Endothelial cell of umbilical vein (primary cell): Measurements from ENCODE around the gene SDK2. TPM values are rescaled to one million over a fixed set of nuclear protein-coding genes. Genes with fewer than 3 reads are reported as not detected.

ENCODE experiments used
- BruUV-seq: library from RNA; stranded (reverse); fragments of 400-500 nt; replicated peaks from 2 replicates; lab custom pipeline; 2021; lab: Mats Ljungman, UMichigan
- CTCF ChIA-PET: fragments of 300-600, 350-600 bp; sonication (Branson Sonifier 250); formaldehyde crosslinking; loops from one replicate; lab custom pipeline; 2021; ENCODE audit warnings: antibody characterized with exemption, inconsistent platforms; lab: Charles Lee
- POLR2A ChIA-PET: fragments of 300-600, 350-600 bp; sonication (Branson Sonifier 250); formaldehyde crosslinking; loops from one replicate; lab custom pipeline; 2021; ENCODE audit warnings: antibody characterized with exemption, inconsistent platforms; lab: Charles Lee
- DNase-seq: peaks from one replicate; pipeline ENCODE4 v3.0.0-alpha.2; 2011; ENCODE audit warnings: low read depth, low spot score
- FAIRE-seq: peaks from 2 replicates; lab custom pipeline; 2011; peaks lifted over from hg19 to GRCh38; lab: Jason Lieb, UNC
- H2AFZ ChIP-seq: 2 replicates; pipeline ENCODE4 v1.6.0; 2012; ENCODE audit warnings: low read depth, low read length, control low read depth, inconsistent platforms
- H3K27ac ChIP-seq: 2 replicates; pipeline ENCODE4 v1.5.1; 2011; ENCODE audit warnings: low read depth, mild to moderate bottlenecking, control low read depth, low read length, moderate library complexity; ENCODE audit not compliant: insufficient read depth
- H3K27me3 ChIP-seq, 2 experiments: 2 replicates each; pipeline versions ENCODE4 v1.6.0 to v1.6.1; 2011; ENCODE audit warnings: low read length in 2 of 2, mixed read lengths in 1 of 2; ENCODE audit not compliant: control insufficient read depth in 2 of 2, insufficient read depth in 2 of 2
- H3K36me3 ChIP-seq, 2 experiments: 2 replicates in 1 of 2; 3 replicates in 1 of 2; pipeline ENCODE4 v1.5.1; 2011; ENCODE audit warnings: low read length in 2 of 2, mild to moderate bottlenecking in 1 of 2, moderate library complexity in 1 of 2; ENCODE audit not compliant: control insufficient read depth in 2 of 2, insufficient read depth in 2 of 2; ENCODE audit errors: extremely low read depth in 1 of 2
- H3K4me1 ChIP-seq: 3 replicates; pipeline ENCODE4 v1.5.1; 2011; ENCODE audit warnings: mild to moderate bottlenecking, low read length; ENCODE audit not compliant: control insufficient read depth, insufficient read depth; ENCODE audit errors: extremely low read depth
- H3K4me2 ChIP-seq: 2 replicates; pipeline ENCODE4 v1.6.1; 2011; ENCODE audit warnings: low read length, control low read depth, mixed read lengths; ENCODE audit not compliant: insufficient read depth
- H3K4me3 ChIP-seq, 3 experiments: fragments of 200-600 bp in 1 of 3; sonication (generic), shearing (Covaris generic) in 1 of 3; replicated peaks in 1 of 3; 2 replicates each; pipeline ENCODE4 v1.5.1; 2011 to 2016; ENCODE audit warnings: control low read depth in 3 of 3, low read length in 3 of 3, mild to moderate bottlenecking in 2 of 3, inconsistent platforms in 1 of 3, low read depth in 1 of 3, moderate library complexity in 1 of 3; ENCODE audit not compliant: insufficient read depth in 1 of 3
- H3K79me2 ChIP-seq: 2 replicates; pipeline ENCODE4 v1.6.0; 2012; ENCODE audit warnings: low read length, inconsistent platforms; ENCODE audit not compliant: control insufficient read depth, insufficient read depth
- H3K9ac ChIP-seq: replicated peaks from 2 replicates; pipeline ENCODE3; 2011; ENCODE audit warnings: low read length, control low read depth; ENCODE audit not compliant: insufficient read depth; ENCODE audit errors: extremely low read depth
- H3K9me1 ChIP-seq: replicated peaks from 3 replicates; pipeline ENCODE4 v1.6.0; 2011; ENCODE audit warnings: mild to moderate bottlenecking, low read length; ENCODE audit not compliant: control insufficient read depth, insufficient read depth; ENCODE audit errors: extremely low read depth
- H3K9me3 ChIP-seq: replicated peaks from 2 replicates; pipeline ENCODE4 v1.5.1; 2012; ENCODE audit warnings: low read length, inconsistent platforms; ENCODE audit not compliant: control insufficient read depth, insufficient read depth
- H4K20me1 ChIP-seq: replicated peaks from 2 replicates; pipeline ENCODE3; 2011; ENCODE audit warnings: mild to moderate bottlenecking, low read length; ENCODE audit not compliant: control insufficient read depth, insufficient read depth; ENCODE audit errors: extremely low read depth
- CTCF ChIP-seq, 2 donors: IDR thresholded peaks; 1 replicate in 1 of 2; 2 replicates in 1 of 2; pipeline ENCODE4 v1.5.1; 2011; ENCODE audit warnings: low read length in 2 of 2, mild to moderate bottlenecking in 2 of 2, moderate library complexity in 2 of 2, control low read depth in 1 of 2, inconsistent platforms in 1 of 2, low read depth in 1 of 2; ENCODE audit not compliant: insufficient read depth in 1 of 2; ENCODE audit errors: extremely low read depth in 1 of 2
- EZH2 ChIP-seq: IDR thresholded peaks from 2 replicates; pipeline ENCODE4 v1.6.1; 2012; ENCODE audit warnings: borderline replicate concordance, low read depth, mild to moderate bottlenecking, moderate library complexity, low read length, inconsistent platforms; ENCODE audit not compliant: severe bottlenecking
- FOS ChIP-seq: IDR thresholded peaks from 2 replicates; pipeline ENCODE4 v1.6.1; 2011; ENCODE audit warnings: mild to moderate bottlenecking, low read length, moderate library complexity, borderline replicate concordance; ENCODE audit not compliant: insufficient read depth
- GATA2 ChIP-seq: IDR thresholded peaks from 2 replicates; pipeline ENCODE4 v1.7.0; 2011; ENCODE audit warnings: low read depth, mild to moderate bottlenecking, moderate library complexity, mixed read lengths, low read length; ENCODE audit not compliant: insufficient read length, insufficient read depth
- JUN ChIP-seq: IDR thresholded peaks from 2 replicates; pipeline ENCODE4 v1.6.1; 2011; ENCODE audit warnings: borderline replicate concordance, low read depth; ENCODE audit not compliant: insufficient read length, insufficient read depth
- MAX ChIP-seq: IDR thresholded peaks from 2 replicates; pipeline ENCODE4 v1.6.1; 2011; ENCODE audit not compliant: insufficient read depth, insufficient read length
- MYC ChIP-seq: IDR thresholded peaks from one replicate; pipeline ENCODE4 v1.6.1; 2011; ENCODE audit warnings: mild to moderate bottlenecking, low read depth, low read length
- POLR2A ChIP-seq: IDR thresholded peaks from 2 replicates; pipeline ENCODE4 v1.6.1; 2012; ENCODE audit warnings: low read depth, mild to moderate bottlenecking, control low read depth, low read length
- POLR2AphosphoS5 ChIP-seq: IDR thresholded peaks from 2 replicates; pipeline ENCODE4 v1.6.1; 2012; ENCODE audit warnings: low read depth, mild to moderate bottlenecking, control low read depth, low read length, moderate library complexity; ENCODE audit not compliant: insufficient read depth
- dilution Hi-C: fragments of 300-500 bp; cut with MboI; formaldehyde crosslinking; loops from one replicate; pipeline ENCODE4 v1.15.0; 2019; ENCODE audit warnings: low sequenced_read_pairs; ENCODE audit not compliant: extremely low pct_ligation_motif_present
- intact Hi-C: fragments of 100-400 bp; cut with micrococcal nuclease; formaldehyde crosslinking; loops from one replicate; pipeline ENCODE4 v1.10.0; 2022
- polyA plus RNA-seq, 4 experiments: library from polyadenylated mRNA; depleted of rRNA in 3 of 4; stranded (reverse) in 3 of 4; unstranded in 1 of 4; fragments of >200 nt; gene quantifications; 2 replicates each; pipeline versions ENCODE4 v1.2.1 to v1.2.3, GENCODE V29; 2011 to 2012; ENCODE audit warnings: missing spikeins in 1 of 4
- total RNA-seq: library from RNA; stranded (reverse); gene quantifications from 2 replicates; pipeline ENCODE4 v1.2.3, GENCODE V29; 2021

SDK2 gene
- total and polyA plus RNA-seq, 2 donors (not counting 3 experiments of a cell fraction or from before 2014, with no cell fraction given) = not detected

GRCh38 chr17:73690676-73691075 lies 46.4 kb upstream of the SDK2 start:
- dilution Hi-C loops = no loop called here
- Histone ChIP-seq H3K27me3 (no peaks in the 10 kb centered on the region), H3K9ac (no peak overlapping the region), H2AFZ (no peak overlapping the region), H3K9me3 (peaks cover 4% of the 10 kb centered on the region), H3K9me1 (no peaks in the 10 kb centered on the region), H3K4me1 (no peaks in the 10 kb centered on the region), H4K20me1 (no peaks in the 10 kb centered on the region), H3K79me2 (no peaks in the 10 kb centered on the region), H3K4me2 (no peak overlapping the region), H3K36me3 (no peaks in the 10 kb centered on the region), H3K4me3 (no peak overlapping the region), H3K27ac (no peak overlapping the region)
- ChIA-PET CTCF (no interaction called here), POLR2A (no interaction called here)
- intact Hi-C loops = no loop called here
- DNase-seq = no peak
- no peak for FAIRE-seq
- no TSS peak for BruUV-seq
- no peak for TF ChIP-seq FOS
- TF ChIP-seq POLR2AphosphoS5 = no peak
- no peak for TF ChIP-seq EZH2
- TF ChIP-seq GATA2 = no peak
- TF ChIP-seq MAX = no peak
- TF ChIP-seq JUN = no peak
- TF ChIP-seq POLR2A = no peak
- no peak for TF ChIP-seq MYC
- no peak for TF ChIP-seq CTCF (IDR thresholded peaks at IDR 0.05; ENCODE audit: extremely low read depth in 1 of 2, insufficient read depth in 1 of 2, low read depth in 1 of 2, low read length in 2 of 2)
